ENCODE results near the gene SLC25A4.

SLC25A4 gene

GRCh38 chr4:185186769-185187168 lies 43.7 kb downstream of the SLC25A4 start:
- Histone ChIP-seq H3K9me2 (replicated peaks; ENCODE audit: control insufficient read depth, low read length) (no peaks in the 10 kb centered on the region), H4K20me1 (ENCODE audit: control insufficient read depth, insufficient read depth, low read depth, low read length) (peaks cover 8% of the 10 kb centered on the region; the same call in 1 of the 2 replicates), H3K4me1 (ENCODE audit: control insufficient read depth, low read length) (peaks cover 19% of the 10 kb centered on the region), H3K79me2 (ENCODE audit: control insufficient read depth, low read length) (peaks cover 72% of the 10 kb centered on the region), H3K36me3 (ENCODE audit: control insufficient read depth, low read length) (peaks cover 44% of the 10 kb centered on the region), H3K27ac (ENCODE audit: low read depth, low read length) (no peak overlapping the region), H3K27me3 (ENCODE audit: control insufficient read depth, low read length) (no peaks in the 10 kb centered on the region), H3K4me3 (ENCODE audit: low read length) (no peak overlapping the region), H3K9me3 (ENCODE audit: control insufficient read depth, insufficient read depth, low read length) (no peaks in the 10 kb centered on the region), H3K4me2 (ENCODE audit: low read length) (no peak overlapping the region), H3F3A (ENCODE audit: control insufficient read depth, insufficient read depth) (peaks cover 12% of the 10 kb centered on the region; the same call in 1 of the 2 replicates)
- TF ChIP-seq, protein P1, sequence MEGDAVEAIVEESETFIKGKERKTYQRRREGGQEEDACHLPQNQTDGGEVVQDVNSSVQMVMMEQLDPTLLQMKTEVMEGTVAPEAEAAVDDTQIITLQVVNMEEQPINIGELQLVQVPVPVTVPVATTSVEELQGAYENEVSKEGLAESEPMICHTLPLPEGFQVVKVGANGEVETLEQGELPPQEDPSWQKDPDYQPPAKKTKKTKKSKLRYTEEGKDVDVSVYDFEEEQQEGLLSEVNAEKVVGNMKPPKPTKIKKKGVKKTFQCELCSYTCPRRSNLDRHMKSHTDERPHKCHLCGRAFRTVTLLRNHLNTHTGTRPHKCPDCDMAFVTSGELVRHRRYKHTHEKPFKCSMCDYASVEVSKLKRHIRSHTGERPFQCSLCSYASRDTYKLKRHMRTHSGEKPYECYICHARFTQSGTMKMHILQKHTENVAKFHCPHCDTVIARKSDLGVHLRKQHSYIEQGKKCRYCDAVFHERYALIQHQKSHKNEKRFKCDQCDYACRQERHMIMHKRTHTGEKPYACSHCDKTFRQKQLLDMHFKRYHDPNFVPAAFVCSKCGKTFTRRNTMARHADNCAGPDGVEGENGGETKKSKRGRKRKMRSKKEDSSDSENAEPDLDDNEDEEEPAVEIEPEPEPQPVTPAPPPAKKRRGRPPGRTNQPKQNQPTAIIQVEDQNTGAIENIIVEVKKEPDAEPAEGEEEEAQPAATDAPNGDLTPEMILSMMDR (IDR thresholded peaks at IDR 0.05; ENCODE audit: low read depth, low read length, poor library complexity, severe bottlenecking): no peak
- no peak for TF ChIP-seq EZH2phosphoT487 (IDR thresholded peaks at IDR 0.05; ENCODE audit: borderline replicate concordance, low read length)

- Histone ChIP-seq H3K79me2 (ENCODE audit: control insufficient read depth, low read length) (peaks cover 65% of the 10 kb centered on the region), H3K27me3 (ENCODE audit: control insufficient read depth, low read length) (no peaks in the 10 kb centered on the region), H3K27ac (ENCODE audit: low read depth, low read length) (no peak overlapping the region), H3K4me1 (ENCODE audit: control insufficient read depth, low read length) (peaks cover 22% of the 10 kb centered on the region), H3F3A (ENCODE audit: control insufficient read depth, insufficient read depth) (peaks cover 9% of the 10 kb centered on the region; the same call in 1 of the 2 replicates), H3K9me3 (ENCODE audit: control insufficient read depth, insufficient read depth, low read length) (no peaks in the 10 kb centered on the region), H4K20me1 (ENCODE audit: control insufficient read depth, insufficient read depth, low read depth, low read length) (no peaks in the 10 kb centered on the region; the same call in 1 of the 2 replicates), H3K36me3 (ENCODE audit: control insufficient read depth, low read length) (peaks cover 36% of the 10 kb centered on the region), H3K4me3 (ENCODE audit: low read length) (no peak overlapping the region), H3K4me2 (ENCODE audit: low read length) (no peak overlapping the region), H3K9me2 (replicated peaks; ENCODE audit: control insufficient read depth, low read length) (no peaks in the 10 kb centered on the region)
- TF ChIP-seq EZH2phosphoT487 (IDR thresholded peaks at IDR 0.05; ENCODE audit: borderline replicate concordance, low read length): no peak
- TF ChIP-seq, protein P1 (IDR thresholded peaks at IDR 0.05; ENCODE audit: low read depth, low read length, poor library complexity, severe bottlenecking): no peak
Observed at GRCh38 chr4:185189606-185190305, 46.7 kb downstream of the SLC25A4 start.

GRCh38 chr4:185190306-185190856 lies 47.3 kb downstream of the SLC25A4 start:
- H3K4me2 ChIP-seq (ENCODE audit: low read length): no peak overlapping the region
- H3K36me3 ChIP-seq (ENCODE audit: control insufficient read depth, low read length): peaks cover 36% of the 10 kb centered on the region
- H3K4me3 ChIP-seq (ENCODE audit: low read length): no peak overlapping the region
- H3K9me3 ChIP-seq (ENCODE audit: control insufficient read depth, insufficient read depth, low read length): no peaks in the 10 kb centered on the region
- peaks cover 17% of the 10 kb centered on the region for H3K4me1 ChIP-seq (ENCODE audit: control insufficient read depth, low read length)
- peaks cover 65% of the 10 kb centered on the region for H3K79me2 ChIP-seq (ENCODE audit: control insufficient read depth, low read length)
- H3F3A ChIP-seq (ENCODE audit: control insufficient read depth, insufficient read depth): peaks cover 9% of the 10 kb centered on the region; the same call in 1 of the 2 replicates
- no peak overlapping the region for H3K27ac ChIP-seq (ENCODE audit: low read depth, low read length)
- H3K9me2 ChIP-seq (replicated peaks; ENCODE audit: control insufficient read depth, low read length): no peaks in the 10 kb centered on the region
- H4K20me1 ChIP-seq (ENCODE audit: control insufficient read depth, insufficient read depth, low read depth, low read length): no peaks in the 10 kb centered on the region; the same call in 1 of the 2 replicates
- TF ChIP-seq, protein P1 (IDR thresholded peaks at IDR 0.05; ENCODE audit: low read depth, low read length, poor library complexity, severe bottlenecking): no peak
- no peak for TF ChIP-seq EZH2phosphoT487 (IDR thresholded peaks at IDR 0.05; ENCODE audit: borderline replicate concordance, low read length)
- no peaks in the 10 kb centered on the region for H3K27me3 ChIP-seq (ENCODE audit: control insufficient read depth, low read length)

Data from DOHH2 (cell line).